ENCODE results near the gene ABCC8.
A peak's percentile ranks its signal among the peaks of the same experiment; 100 is the strongest.

The ABCC8 gene

GRCh38 chr11:17401841-17402240 lies 74.8 kb downstream of the ABCC8 start:
- DNase-seq: no peak

- DNase-seq: no peak
Measured at GRCh38 chr11:17401316-17401715, 75.3 kb downstream of the ABCC8 start.

- DNase-seq: no peak
Measured at GRCh38 chr11:17400048-17400775, 76.4 kb downstream of the ABCC8 start.

GRCh38 chr11:17399236-17399635 lies 77.4 kb downstream of the ABCC8 start:
- DNase-seq: no peak

DNA sequence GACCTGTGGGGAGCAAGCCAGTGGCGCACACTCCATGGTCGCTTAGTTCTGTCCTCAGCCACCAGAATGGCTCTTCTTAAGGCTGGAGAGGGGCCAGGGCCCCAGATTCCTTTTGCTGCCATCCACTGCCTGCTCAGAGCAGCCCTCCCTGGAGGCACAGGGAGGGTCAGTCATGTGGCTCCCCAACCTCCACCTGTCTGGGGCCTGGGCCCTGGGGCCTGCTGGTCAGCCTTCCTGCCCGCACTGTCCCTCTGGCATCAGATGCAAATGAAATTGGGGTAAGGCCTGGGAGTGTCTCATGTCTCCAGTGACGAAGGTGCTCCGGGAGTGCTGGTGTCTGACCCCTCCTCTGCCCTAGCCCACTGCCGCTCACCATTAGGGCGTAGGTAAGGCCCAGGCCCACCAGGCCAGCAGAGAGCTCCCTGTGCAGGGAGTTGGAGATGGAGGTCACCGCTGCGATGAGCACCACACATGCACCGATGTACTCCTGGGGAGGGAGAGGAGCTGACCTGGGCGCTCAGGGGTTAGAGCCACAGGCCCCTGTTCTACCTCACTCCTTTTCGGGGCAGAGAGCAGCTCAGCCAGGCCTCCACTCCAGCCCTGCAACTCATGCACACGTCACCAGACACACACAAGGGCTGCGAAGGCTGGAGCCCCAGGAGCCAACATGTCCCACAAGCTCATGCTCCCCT lies 79.2 kb downstream of the ABCC8 start:
- no peak for DNase-seq

GRCh38 chr11:17396598-17397310 lies 79.9 kb downstream of the ABCC8 start:
- no peak for DNase-seq

DNA sequence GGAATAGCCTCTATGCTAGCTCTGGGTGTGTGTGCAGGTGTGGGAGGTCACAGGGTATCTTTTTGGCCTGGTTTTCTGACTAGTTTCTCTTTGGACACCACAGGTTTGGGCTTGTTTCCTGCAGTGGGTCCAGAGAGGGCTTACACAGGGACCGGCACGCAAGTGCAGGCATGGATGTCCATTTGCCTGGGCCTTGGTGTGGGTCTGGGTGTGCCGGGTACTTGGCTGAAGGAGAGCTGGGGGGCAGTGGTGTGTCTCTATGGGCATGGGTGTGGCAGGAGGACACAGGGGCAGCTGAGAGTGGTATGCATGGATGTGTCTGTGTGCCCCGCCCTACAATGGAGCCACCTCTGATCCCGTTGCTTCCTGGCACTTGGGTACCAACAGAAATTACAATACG lies 80.7 kb downstream of the ABCC8 start:
- DNase-seq: no peak

GRCh38 chr11:17395554-17395961 lies 81.1 kb downstream of the ABCC8 start:
- DNase-seq: no peak

GRCh38 chr11:17394743-17395390 lies 81.8 kb downstream of the ABCC8 start:
- no peak for DNase-seq

DNA sequence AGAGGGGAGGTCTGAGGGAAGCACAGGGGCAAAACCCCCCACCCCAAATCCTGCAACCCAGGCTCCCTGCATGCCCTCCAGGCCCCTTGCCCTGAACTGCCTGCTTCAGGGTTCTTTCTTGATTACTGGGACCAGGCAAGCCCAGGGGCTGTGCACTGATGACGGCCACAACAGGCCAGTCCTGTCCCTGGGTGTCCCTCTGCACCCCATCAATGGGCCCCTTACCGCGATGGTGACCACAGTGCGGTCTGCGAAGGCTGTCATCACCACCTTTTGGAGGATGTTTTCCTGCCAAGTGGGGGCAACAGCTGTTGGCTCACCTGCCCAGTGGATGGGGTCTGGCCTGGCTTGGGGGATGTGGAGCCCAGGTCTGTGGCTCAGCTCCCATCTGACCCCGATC lies 83.2 kb downstream of the ABCC8 start:
- DNase-seq: no peak

DNA sequence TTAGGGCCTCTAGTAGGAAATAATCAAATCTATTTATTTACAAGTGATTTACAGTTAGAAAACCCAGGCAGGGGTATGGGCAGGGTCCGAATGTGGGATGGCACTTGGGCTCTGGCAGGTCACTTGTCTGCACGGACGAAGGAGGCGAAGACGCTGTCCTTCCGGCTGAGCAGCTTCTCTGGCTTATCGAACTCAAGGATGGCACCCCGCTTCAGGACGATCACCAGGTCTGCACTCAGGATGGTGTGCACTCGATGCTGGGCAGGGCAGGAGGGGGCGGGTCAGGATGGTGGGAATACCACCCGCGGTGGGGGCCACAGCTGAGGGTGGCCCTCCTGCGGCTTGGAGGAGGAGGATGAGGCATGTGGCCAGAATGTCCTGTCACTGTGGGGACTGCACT lies 83.8 kb downstream of the ABCC8 start:
- DNase-seq: no peak

DNA sequence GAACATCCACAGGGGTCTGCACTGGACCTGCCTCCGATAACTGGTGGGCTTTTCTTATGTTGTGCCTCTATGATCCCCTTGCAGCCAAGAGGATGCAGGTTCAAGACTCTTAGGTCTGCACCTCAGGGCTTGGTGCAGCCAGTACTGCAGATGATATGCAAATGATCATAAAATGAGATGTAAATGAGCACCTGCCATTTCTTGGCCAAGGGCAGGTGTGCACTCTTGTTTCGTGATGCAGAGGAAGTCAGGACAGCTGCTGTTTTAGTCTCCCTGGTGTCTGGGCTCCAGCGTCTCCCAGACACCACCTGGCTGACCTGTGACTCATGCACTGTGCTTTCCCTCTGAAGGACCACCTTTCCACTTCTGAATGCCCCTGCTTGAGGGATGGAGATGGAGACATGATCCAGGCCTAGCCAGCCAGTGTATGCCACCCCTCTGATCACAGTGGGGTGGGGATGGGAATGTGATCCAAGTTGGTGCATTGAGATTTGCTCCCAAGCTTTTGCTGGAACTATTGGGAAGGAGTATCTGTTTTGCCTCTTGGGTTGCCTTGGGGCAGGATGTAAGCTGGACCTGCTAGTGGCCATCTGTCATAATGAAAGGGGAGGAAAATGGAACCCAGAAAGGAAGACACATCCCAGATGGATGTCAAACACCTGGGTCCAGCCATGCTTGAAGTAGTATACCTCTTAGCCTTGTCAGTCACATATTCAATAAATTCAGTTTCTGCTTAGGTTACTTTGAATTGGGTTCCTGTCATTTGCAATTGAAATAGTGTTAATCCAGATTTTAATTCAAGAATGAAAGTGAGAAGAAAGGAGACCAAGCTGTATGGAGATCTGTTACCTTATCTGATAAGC lies 84.9 kb downstream of the ABCC8 start:
- DNase-seq: no peak

DNA sequence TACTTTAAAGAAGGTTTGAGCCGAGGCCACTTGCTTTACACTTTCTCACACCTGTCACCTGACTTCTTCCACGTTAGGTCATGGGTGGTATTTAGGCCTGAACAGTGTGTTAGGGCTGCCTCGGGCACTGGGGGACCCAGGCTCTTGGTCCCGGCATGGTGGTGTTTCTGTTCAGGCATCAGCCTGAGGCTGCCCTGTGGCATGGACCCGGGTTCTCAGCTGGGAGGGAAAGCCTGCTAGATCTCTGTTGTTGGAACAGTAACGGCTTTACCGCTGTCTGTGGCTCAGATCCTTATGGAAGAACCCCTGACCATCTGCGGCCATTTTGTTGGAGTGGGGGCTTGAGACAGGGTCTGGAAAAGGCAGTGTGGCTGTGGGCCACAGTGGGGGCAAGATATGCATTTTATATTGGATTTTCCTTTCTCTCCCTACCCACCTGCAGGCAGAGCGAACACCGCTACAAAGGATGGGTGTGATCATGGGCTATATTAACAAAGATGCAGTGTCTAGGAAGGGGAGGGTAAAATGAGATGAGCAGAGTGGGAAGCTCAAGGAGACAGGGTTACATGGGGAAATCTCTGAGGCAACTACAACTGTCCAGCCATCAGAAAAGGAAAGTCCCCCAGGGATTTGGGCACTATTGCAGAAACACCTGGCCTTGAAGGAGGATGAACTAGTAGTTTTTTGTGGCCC lies 86.5 kb downstream of the ABCC8 start:
- DNase-seq: no peak

DNA sequence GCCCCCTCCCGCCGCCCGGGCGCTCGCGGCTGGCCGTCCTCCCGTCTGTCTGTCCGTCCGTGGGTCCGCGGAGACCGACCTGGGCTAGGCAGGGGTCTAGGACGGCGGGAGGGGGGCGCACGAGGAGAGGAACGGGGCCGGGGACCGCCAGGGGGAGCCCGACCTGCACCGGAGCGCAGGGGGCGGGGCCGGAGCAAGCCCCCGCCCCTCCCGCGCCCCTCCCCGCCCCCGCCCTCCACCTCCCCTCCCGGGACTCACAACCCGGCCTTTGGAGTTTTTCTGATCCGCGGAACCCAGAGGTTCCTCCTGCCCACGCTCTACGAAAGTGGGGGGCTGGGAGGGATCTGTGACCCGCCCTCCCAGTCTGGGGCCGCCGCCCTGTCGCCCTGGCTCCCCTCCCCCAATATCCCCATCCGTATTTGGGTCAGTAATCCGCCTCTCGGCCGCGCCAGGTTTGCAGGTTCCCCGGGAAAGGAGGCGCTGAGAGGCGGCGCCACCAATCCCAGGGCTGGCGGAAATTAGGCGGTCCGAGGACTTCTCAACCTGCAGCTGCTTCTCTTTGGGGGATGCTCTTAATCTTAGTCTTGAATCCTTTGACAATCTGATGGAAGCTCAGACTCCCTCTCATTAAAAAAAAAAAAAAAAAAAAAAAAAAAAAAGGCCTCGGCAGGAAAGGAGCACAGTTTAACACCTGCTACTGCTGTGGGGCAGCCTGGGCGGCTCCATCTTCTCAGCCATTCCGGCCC lies 87.3 kb downstream of the ABCC8 start:
- peak; percentile 74 for DNase-seq

DNA sequence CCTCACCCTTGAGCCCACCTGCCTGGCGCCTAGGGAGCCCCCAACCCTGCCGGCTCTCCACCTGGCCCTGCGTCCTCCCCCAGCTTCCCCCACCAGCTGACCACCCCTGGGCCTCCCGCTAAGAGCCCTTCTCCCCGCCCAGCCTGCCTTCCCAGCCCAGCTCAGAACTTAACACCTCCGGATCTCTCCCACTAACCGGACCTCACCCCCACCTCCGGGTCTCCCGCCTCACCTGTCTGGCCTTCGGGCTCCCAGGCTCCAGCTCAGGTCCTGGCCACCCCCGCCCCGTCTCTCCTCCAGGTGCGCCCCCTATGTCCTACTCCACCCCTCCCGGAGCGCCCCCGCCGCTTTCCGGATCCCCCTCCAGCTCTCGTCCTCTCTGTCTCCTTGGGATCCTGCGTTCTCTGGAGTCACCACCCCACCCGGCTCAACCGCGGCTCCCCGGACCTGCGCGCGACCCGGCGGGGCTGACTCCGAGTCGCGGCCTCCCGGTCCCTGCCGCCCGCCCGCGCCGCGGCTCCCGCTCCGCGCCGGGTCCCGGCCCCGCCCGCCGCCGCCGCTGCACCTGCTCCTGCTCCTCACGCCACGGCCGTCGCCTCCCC lies 87.9 kb downstream of the ABCC8 start, which contains the start of gene KCNJ11:
Gene KCNJ11 (minus strand): TSS at position 51 of the 602 bp plus-strand sequence. CDS start 568 bp downstream, outside the sequence.
- DNase-seq: no peak

DNA sequence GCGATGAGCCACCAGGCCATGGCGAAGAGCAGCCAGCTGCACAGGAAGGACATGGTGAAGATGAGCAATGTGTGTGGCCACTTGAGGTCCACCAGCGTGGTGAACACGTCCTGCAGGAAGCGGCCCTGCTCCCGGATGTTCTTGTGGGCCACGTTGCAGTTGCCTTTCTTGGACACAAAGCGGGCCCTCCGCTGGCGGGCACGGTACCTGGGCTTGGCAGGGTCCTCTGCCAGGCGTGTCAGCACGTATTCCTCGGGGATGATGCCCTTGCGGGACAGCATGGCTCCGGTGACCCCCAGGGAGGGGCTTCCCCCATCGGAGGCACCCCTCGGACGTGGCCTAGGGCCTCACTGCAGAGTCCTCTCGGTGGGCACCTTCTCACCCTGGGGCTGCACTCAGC lies 88.8 kb downstream of the ABCC8 start:
- DNase-seq: no peak

DNA sequence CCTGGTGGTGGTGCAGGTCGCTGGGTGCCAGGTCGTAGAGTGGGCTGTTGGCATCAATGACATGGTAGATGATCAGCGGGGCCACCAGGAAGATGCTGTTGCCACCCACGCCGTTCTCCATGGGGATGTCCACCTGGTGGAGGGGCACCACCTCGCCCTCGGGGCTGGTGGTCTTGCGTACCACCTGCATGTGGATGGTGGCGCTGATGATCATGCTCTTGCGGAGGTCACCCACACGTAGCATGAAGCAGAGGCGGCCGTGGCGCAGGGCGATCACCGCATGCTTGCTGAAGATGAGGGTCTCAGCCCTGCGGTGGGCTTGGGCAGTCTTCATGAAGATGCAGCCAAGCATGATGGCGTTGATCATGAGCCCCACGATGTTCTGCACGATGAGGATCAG lies 89.4 kb downstream of the ABCC8 start:
- DNase-seq: no peak

GRCh38 chr11:17386331-17387084 lies 90.1 kb downstream of the ABCC8 start:
- DNase-seq: peak; percentile 59

DNA sequence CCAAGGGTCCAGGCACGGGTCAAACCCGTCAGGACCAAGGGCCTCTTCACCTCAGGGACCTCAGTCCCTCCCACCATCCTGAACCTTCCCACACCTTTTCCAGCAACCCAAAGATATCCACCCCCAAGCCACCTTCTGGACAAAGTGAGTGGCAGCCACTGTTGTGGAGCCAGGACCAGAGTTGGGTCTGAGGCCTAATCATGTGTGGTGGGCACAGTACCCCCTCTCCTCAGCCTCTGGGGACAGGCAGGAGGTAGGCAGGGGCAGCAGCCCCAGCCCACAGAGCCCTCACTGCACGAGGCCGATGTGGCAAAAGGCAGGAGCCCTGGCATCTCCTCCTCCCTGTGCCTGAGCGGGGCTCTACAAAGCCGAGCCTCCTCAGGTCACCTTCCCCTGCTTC lies 90.7 kb downstream of the ABCC8 start:
- no peak for DNase-seq

DNA sequence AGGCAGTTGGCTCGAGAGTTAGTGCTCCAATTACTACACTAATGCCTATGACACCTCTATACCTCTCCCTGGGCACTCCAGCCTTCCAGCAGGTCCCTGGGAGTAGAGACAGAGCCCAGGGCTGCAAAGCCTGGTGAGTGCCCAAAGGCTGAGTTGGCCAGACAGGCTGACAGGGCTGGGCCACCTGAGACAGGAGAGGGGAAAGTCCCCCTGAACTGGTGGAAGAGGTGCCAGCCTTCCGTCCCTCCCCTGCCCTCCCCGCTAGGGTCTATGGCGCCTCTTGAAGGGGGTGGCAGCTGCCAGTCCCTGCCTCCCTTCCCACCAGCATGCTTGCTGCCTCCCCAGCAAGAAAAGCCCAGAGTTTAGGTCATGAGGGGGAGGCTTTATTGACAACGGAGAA lies 91.2 kb downstream of the ABCC8 start:
- no peak for DNase-seq

Data from femur (tissue), 1 donor.